ENCODE results near the gene UNC5C. TPM values are rescaled to one million over a fixed set of nuclear protein-coding genes. Genes with fewer than 3 reads are reported as not detected.

Gene UNC5C
- total and polyA plus RNA-seq, 4 donors: 0.27 to 1.2 (median 0.78) TPM

DNA sequence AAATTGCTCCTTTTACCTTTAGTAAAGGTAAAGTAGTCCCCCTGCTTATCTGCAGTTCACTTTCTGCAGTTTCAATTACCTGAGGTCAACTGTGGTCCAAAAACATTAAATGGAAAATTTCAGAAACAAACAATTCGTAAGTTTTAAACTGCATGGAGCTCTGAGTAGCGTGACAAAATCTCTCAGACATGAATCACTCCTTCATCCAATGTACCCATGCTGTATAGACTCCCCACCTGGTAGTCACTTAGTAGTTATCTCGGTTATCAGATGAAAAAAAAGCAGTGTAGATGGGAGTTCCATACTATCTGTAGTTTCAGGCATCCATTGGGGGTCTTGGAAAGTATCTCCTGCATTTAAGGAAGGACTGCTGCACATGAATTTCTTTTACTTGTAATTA, 7.7 kb downstream of the UNC5C start:
- 63% methylated on average over 3 of the region's 3 CpGs for WGBS
- DNase-seq (ENCODE audit: low spot score): no peak
- Histone ChIP-seq H3K9me3 (ENCODE audit: control insufficient read depth in 4 of 4, low read length in 3 of 4) (no peaks in the 10 kb centered on the region), H3K27ac (ENCODE audit: low read depth in 1 of 2, low read length in 2 of 2) (no peak overlapping the region), H3K4me1 (ENCODE audit: control insufficient read depth in 4 of 4, insufficient read depth in 4 of 4, low read length in 3 of 4) (no peaks in the 10 kb centered on the region), H3K9ac (ENCODE audit: low read depth in 1 of 2, low read length in 2 of 2) (no peak overlapping the region), H3K4me3 (ENCODE audit: low read depth in 1 of 3, low read length in 3 of 3) (no peak overlapping the region), H3K27me3 (ENCODE audit: control insufficient read depth in 4 of 4, insufficient read depth in 4 of 4, low read length in 3 of 4) (peaks cover 0 to 12% (median 0%) of the 10 kb centered on the region in 4 donors), H3K36me3 (ENCODE audit: control insufficient read depth in 4 of 4, insufficient read depth in 3 of 4, low read depth in 1 of 4, low read length in 3 of 4) (no peaks in the 10 kb centered on the region)
- TF ChIP-seq, protein P1, sequence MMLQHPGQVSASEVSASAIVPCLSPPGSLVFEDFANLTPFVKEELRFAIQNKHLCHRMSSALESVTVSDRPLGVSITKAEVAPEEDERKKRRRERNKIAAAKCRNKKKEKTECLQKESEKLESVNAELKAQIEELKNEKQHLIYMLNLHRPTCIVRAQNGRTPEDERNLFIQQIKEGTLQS (IDR thresholded peaks at IDR 0.05): no peak
- TF ChIP-seq, protein P2, sequence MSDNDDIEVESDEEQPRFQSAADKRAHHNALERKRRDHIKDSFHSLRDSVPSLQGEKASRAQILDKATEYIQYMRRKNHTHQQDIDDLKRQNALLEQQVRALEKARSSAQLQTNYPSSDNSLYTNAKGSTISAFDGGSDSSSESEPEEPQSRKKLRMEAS (IDR thresholded peaks at IDR 0.05): no peak
- TF ChIP-seq RXRA (IDR thresholded peaks at IDR 0.05): no peak
- TF ChIP-seq, protein P3, sequence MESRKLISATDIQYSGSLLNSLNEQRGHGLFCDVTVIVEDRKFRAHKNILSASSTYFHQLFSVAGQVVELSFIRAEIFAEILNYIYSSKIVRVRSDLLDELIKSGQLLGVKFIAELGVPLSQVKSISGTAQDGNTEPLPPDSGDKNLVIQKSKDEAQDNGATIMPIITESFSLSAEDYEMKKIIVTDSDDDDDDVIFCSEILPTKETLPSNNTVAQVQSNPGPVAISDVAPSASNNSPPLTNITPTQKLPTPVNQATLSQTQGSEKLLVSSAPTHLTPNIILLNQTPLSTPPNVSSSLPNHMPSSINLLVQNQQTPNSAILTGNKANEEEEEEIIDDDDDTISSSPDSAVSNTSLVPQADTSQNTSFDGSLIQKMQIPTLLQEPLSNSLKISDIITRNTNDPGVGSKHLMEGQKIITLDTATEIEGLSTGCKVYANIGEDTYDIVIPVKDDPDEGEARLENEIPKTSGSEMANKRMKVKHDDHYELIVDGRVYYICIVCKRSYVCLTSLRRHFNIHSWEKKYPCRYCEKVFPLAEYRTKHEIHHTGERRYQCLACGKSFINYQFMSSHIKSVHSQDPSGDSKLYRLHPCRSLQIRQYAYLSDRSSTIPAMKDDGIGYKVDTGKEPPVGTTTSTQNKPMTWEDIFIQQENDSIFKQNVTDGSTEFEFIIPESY (IDR thresholded peaks at IDR 0.05): no peak

DNA sequence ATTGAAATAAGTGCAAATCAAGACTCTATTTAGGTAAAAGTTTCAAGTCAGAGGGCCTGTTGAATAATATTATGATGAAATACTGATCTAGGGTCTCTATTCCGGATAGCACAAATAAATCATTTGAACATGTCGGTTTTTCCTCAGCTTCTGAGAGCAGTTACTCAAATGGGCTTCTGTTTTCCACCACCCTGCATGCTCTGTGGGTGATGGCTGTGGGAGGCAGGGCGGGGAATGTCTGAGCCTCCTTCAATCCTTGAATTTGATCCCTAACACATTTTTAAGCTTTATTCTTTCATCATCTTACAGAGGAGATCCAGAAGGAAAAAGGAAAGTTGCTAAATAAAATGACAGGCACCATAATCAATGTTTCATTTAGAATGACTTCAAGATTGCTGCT, 8.5 kb downstream of the UNC5C start:
- Histone ChIP-seq H3K4me1 (ENCODE audit: control insufficient read depth in 4 of 4, insufficient read depth in 4 of 4, low read length in 3 of 4) (no peaks in the 10 kb centered on the region), H3K9ac (ENCODE audit: low read depth in 1 of 2, low read length in 2 of 2) (no peak overlapping the region), H3K27me3 (ENCODE audit: control insufficient read depth in 4 of 4, insufficient read depth in 4 of 4, low read length in 3 of 4) (peaks cover 0 to 12% (median 0%) of the 10 kb centered on the region in 4 donors), H3K9me3 (ENCODE audit: control insufficient read depth in 4 of 4, low read length in 3 of 4) (no peaks in the 10 kb centered on the region), H3K36me3 (ENCODE audit: control insufficient read depth in 4 of 4, insufficient read depth in 3 of 4, low read depth in 1 of 4, low read length in 3 of 4) (no peaks in the 10 kb centered on the region), H3K4me3 (ENCODE audit: low read depth in 1 of 3, low read length in 3 of 3) (no peak overlapping the region), H3K27ac (ENCODE audit: low read depth in 1 of 2, low read length in 2 of 2) (no peak overlapping the region)
- WGBS: 38% methylated on average over 3 of the region's 3 CpGs
- no peak for DNase-seq (ENCODE audit: low spot score)
- TF ChIP-seq HNF4A (conservative IDR thresholded peaks at IDR 0.05) (no peak), SP1 (IDR thresholded peaks at IDR 0.05) (no peak), NR2F2 (IDR thresholded peaks at IDR 0.05) (no peak)
- TF ChIP-seq, protein P1 (IDR thresholded peaks at IDR 0.05): no peak

DNA sequence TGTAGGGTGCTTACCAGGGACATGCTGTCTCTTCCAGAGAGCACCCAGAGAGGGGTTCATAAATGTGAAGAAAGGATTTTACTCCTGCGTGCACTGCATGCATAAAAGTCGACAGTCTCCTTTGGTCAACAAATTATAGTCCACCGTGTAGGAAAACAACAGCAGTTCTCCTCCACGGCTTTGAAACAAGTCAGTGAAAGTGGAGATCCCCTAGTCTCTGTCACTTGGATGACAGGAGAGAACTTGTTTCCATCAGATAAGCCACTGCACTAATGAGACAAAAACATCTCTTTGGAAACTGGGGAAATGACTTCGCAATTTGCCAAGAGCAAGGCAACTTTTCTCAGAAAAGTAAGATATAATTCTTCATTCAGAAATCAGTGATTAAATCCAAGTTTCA, 9.7 kb downstream of the UNC5C start:
- no peak overlapping the region for H3K9ac ChIP-seq (ENCODE audit: low read depth in 1 of 2, low read length in 2 of 2)
- 47% methylated on average over 5 of the region's 5 CpGs for WGBS
- no peaks in the 10 kb centered on the region for H3K36me3 ChIP-seq (ENCODE audit: control insufficient read depth in 4 of 4, insufficient read depth in 3 of 4, low read depth in 1 of 4, low read length in 3 of 4)
- no peaks in the 10 kb centered on the region for H3K4me1 ChIP-seq (ENCODE audit: control insufficient read depth in 4 of 4, insufficient read depth in 4 of 4, low read length in 3 of 4)
- TF ChIP-seq EGR1 (IDR thresholded peaks at IDR 0.05; ENCODE audit: low read depth in 2 of 2) (no peak), RXRA (IDR thresholded peaks at IDR 0.05) (no peak), GABPA (IDR thresholded peaks at IDR 0.05 in 1 of 2, conservative IDR thresholded peaks at IDR 0.05 in 1 of 2) (no peak), RAD21 (IDR thresholded peaks at IDR 0.05) (no peak), HNF4A (conservative IDR thresholded peaks at IDR 0.05) (no peak), FOXA1 (IDR thresholded peaks at IDR 0.05) (no peak), NR2F2 (IDR thresholded peaks at IDR 0.05) (no peak), FOXA2 (IDR thresholded peaks at IDR 0.05) (no peak), SP1 (IDR thresholded peaks at IDR 0.05) (no peak), TAF1 (conservative IDR thresholded peaks at IDR 0.05) (no peak)
- TF ChIP-seq, protein P4, sequence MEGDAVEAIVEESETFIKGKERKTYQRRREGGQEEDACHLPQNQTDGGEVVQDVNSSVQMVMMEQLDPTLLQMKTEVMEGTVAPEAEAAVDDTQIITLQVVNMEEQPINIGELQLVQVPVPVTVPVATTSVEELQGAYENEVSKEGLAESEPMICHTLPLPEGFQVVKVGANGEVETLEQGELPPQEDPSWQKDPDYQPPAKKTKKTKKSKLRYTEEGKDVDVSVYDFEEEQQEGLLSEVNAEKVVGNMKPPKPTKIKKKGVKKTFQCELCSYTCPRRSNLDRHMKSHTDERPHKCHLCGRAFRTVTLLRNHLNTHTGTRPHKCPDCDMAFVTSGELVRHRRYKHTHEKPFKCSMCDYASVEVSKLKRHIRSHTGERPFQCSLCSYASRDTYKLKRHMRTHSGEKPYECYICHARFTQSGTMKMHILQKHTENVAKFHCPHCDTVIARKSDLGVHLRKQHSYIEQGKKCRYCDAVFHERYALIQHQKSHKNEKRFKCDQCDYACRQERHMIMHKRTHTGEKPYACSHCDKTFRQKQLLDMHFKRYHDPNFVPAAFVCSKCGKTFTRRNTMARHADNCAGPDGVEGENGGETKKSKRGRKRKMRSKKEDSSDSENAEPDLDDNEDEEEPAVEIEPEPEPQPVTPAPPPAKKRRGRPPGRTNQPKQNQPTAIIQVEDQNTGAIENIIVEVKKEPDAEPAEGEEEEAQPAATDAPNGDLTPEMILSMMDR (IDR thresholded peaks at IDR 0.05; ENCODE audit: low read depth, low read length, missing input control): no peak
- TF ChIP-seq, protein P3 (IDR thresholded peaks at IDR 0.05): no peak
- peaks cover 0 to 7% (median 0%) of the 10 kb centered on the region in 4 donors for H3K27me3 ChIP-seq (ENCODE audit: control insufficient read depth in 4 of 4, insufficient read depth in 4 of 4, low read length in 3 of 4)
- H3K9me3 ChIP-seq (ENCODE audit: control insufficient read depth in 4 of 4, low read length in 3 of 4): no peaks in the 10 kb centered on the region
- no peak overlapping the region for H3K4me3 ChIP-seq (ENCODE audit: low read depth in 1 of 3, low read length in 3 of 3)
- DNase-seq (ENCODE audit: low spot score): no peak
- peak overlapping the region in 1 of 2 donors; percentile 2 for H3K27ac ChIP-seq (ENCODE audit: low read depth in 1 of 2, low read length in 2 of 2)
